ENCODE results near the gene INPP4B.
A peak's percentile ranks its signal among the peaks of the same experiment; 100 is the strongest.

INPP4B gene

DNA sequence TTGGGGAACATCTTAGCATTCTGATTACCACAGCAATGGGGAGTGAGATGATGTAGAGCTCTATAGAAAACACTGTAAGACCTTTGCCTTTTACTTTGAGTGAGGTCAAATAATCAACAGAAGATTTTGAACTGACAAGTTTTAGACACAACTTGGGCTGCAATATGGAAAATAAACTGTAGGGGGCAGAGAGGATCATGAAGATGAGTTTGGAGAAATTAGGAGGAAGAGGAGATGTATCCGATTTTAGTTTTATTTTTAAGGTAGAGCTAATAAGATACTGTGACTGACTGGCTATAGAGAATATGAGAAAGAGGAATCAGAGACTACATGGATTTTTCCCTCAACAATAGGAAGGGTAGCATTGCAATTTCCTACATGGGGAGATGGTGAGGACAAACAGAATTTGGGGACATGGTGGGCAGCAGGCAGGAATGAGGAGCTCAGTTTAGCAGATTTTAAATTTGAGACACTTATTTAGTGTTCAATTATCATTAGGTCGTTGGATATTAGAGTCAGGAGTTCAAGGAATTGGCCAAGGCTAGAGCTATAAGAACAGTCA lies 563.1 kb downstream of the INPP4B start:
- DNase-seq, result no peak

DNA sequence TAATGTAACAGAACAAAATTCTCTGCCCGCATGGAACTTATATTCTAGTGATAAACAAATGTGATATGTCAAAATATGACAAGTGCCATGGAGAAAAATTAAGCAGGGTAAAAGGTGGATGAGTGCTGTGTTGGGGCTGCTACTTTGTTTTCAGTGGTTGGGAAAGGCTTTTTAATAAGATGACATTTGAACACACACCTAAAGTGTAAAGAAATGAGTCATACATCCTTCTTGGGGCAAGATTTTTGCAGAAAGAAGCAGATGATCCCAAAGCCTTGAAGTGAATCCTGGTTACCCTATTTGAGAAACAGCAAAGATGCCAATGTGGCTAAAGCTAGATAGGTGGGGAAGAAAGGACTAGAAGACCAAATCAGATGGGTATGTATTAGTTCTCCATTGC lies 564.1 kb downstream of the INPP4B start:
- no peak for DNase-seq

DNA sequence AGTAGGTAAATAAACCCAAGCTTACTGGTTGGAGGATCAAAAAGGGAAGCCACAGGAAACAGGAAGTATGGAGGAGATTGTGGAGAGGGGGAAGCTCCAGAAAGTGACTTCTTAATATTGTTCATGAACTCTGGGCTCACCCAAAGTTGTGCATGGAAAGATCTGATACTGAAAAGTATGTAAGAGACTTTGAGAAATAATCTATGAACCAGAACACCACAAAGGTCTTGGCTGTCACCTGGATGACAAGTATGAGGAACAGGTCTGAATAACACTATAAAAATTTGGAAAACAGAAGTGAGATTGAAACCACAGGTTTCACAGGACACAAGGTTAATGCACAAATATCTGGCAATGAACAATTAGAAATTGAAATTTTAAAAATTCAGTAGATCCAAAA lies 567.4 kb downstream of the INPP4B start:
- DNase-seq, result no peak

- DNase-seq, result no peak
Measured at GRCh38 chr4:142278171-142278570, 567.9 kb downstream of the INPP4B start.

GRCh38 chr4:142274137-142274536 lies 572.0 kb downstream of the INPP4B start:
- DNase-seq, result no peak

- DNase-seq, result no peak
Measured at GRCh38 chr4:142272452-142272851, 573.6 kb downstream of the INPP4B start.

GRCh38 chr4:142271832-142272231 lies 574.3 kb downstream of the INPP4B start:
- DNase-seq, result no peak

- DNase-seq, result no peak
Measured at GRCh38 chr4:142267101-142267500, 579.0 kb downstream of the INPP4B start.

- no peak for DNase-seq
Measured at GRCh38 chr4:142265946-142266345, 580.2 kb downstream of the INPP4B start.

DNA sequence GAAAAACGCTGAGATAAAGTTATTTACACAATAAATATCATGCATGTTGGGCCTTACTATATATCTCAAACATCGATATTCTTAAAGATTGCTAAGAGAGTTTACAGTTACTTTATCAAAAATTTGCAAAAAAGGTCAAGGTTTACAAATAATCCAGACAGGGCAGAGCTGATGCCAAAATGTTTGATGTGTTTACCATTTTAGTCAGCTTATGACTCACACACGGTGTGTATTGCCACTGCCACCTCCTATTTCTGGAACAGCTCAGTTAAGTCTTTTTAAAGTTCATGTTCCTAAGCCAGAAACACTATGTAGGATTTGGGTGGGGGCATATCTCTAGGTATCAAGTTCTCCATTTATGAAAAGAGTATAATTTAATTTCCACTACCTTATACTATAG lies 580.6 kb downstream of the INPP4B start:
- no peak for DNase-seq

DNA sequence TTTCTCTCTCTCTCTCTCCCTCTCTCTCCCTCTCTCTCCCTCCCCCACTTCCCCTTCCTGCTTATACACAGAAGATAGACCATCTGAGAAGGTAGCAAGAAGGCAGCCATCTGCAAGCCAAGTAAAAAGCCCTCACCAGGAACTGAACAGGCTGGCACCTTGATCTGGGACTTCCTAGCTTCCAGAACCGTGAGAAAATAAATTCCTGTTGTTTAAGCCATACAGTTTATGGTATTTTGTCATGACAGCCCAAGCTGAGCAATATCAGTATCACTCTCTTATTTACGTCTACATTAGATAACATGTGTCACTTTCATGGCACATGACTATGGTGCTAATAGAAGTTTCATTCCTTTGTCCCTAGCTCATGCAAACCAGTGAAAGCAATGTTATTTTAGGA lies 581.1 kb downstream of the INPP4B start:
- no peak for DNase-seq

- no peak for DNase-seq
Measured at GRCh38 chr4:142262956-142263355, 583.1 kb downstream of the INPP4B start.

DNA sequence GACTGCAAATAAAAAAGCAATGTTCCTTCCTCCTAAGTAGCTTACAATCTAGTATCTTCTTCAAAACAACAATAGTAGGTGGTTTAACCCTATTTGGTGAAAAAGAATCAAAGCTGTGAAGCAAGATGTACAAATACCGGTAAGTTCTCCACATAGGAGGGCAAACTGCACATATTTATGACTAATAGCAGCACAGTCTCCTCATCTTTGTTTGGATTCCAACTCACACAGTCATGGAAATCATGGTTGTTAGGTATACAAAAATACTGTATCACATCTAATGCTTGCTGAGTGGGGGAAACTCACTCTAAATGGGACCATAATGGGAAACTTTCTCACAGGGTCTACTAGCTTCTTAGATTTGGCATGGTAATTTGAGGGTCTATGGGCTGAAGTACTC lies 597.2 kb downstream of the INPP4B start:
- no peak for DNase-seq

GRCh38 chr4:142243255-142243654 lies 602.8 kb downstream of the INPP4B start:
- DNase-seq, result no peak

GRCh38 chr4:142242156-142242555 lies 603.9 kb downstream of the INPP4B start:
- no peak for DNase-seq

- DNase-seq, result no peak
Measured at GRCh38 chr4:142238589-142238988, 607.5 kb downstream of the INPP4B start.

- DNase-seq, result no peak
Measured at GRCh38 chr4:142236268-142236667, 609.8 kb downstream of the INPP4B start.

GRCh38 chr4:142231787-142232186 lies 614.3 kb downstream of the INPP4B start:
- DNase-seq, result no peak

DNA sequence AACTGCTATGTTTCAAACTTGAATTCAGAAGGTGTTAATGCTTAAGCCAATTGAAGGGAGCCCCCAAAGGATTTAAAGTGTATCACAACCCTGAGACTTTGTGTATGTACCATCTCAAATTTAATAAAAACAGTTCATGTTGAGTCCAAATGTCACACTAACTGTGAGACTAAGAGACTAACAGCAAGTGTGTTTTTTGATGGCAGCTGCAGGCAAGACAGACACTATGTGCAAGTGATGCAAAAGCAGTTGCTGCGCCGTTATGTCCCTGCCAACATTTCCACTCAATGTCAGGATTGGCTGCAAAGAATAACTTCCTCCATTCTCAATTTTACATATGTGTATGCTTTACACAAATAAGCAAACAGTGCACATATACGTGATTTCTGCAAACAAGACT lies 615.1 kb downstream of the INPP4B start:
- DNase-seq, result no peak

GRCh38 chr4:142226014-142226413 lies 620.1 kb downstream of the INPP4B start:
- peak in 1 of 3 experiments; percentile 31 for DNase-seq

DNA sequence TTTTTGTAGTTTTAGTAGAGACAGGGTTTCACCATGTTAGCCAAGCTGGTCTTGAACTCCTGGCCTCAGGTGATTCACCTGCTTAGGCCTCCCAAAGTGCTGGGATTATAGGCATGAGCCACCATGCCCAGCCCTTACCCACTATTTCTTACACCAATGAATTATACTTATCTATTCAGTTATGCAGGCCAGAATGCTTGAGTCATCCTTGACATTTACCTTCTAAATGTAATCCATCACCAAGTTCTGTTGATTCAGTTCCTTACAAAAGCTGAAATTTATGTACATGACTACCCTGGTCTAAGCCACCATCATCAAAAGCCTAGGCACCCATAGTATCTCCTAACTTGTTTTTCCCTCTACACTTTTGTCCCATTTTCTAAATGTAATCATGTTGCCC lies 624.0 kb downstream of the INPP4B start:
- no peak for DNase-seq

DNA sequence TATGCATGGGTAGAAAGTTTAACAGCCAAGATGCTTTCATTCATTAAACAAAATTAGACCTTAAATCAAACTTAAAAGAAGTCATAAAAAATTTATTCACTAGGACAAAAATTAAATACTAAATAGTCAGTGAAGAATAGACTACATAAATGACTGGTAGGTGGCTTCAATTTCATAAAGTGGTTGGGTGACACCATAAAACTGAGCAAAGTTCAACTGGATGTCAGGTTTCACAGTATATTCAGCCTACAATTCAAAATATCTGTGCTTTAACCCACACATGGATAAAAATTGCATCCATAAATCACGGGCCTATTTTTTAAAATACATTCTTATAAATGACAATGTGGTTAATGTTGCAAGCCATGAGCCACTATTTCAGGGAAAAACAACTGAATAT lies 627.4 kb downstream of the INPP4B start:
- no peak for DNase-seq

GRCh38 chr4:142211444-142211843 lies 634.7 kb downstream of the INPP4B start:
- DNase-seq, result no peak

DNA sequence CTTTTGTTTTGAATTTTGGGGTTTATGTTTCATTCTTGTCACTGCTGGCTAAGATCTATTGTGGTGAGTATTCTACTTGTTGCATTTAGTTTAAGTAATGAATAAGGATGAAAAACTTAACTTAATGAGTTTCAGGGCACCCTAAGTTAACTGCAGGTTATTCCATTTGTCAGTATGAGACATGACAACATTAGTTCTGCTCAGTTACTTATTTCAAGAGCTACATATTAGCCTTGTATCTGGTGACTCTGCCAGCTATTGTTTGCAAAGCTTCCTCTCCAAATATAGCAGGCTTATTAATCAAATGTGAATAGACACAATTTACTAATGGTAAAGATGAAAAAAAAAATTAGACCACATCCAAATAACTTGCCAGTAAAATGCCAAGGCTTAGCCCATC lies 642.6 kb downstream of the INPP4B start:
- peak in 1 of 3 experiments; percentile 63 for DNase-seq

All from NCI-H1417 (cell line).